Measurements from ENCODE around the gene POLR2L. TPM values are rescaled to one million over a fixed set of nuclear protein-coding genes. Genes with fewer than 3 reads are reported as not detected.
A peak's percentile ranks its signal among the peaks of the same experiment; 100 is the strongest.

POLR2L gene
- total RNA-seq, 2 experiments from 2014 or later, result 90.3 to 96.0 TPM

- POLR2A ChIA-PET, result no interaction called here
- DNase-seq, result no peak
- Mint-ChIP-seq H3K9me3 (no peaks in the 10 kb centered on the region), H3K4me1 (no peaks in the 10 kb centered on the region), H3K36me3 (ENCODE audit: low read depth) (no peaks in the 10 kb centered on the region), H3K27ac (no peak overlapping the region), H3K27me3 (no peaks in the 10 kb centered on the region), H3K4me3 (no peak overlapping the region)
- CTCF ChIA-PET, result no interaction called here
Measured at GRCh38 chr11:865462-866430, 23.4 kb upstream of the POLR2L start.

DNA sequence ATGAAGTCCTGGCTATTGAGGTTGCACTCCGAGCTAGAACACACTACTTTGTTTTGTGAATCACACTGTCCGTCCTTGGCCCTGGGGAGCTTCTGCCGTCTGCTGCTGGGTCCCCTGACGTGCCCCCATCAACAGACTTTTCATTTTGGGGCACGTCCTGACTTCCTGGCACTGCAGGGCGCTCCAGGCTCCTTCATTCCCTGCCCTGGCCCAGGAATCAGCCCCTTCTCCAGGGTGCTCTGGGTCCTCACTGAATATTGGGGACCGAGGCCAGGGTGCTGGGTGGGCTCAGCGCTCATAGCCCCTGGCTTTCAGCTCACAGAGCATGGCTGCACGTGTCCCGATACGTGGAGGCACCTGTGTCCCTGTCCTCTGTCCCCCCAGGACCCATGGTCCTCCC lies 22.6 kb upstream of the POLR2L start:
- DNase-seq, result no peak
- Mint-ChIP-seq H3K27ac (no peak overlapping the region), H3K9me3 (no peaks in the 10 kb centered on the region), H3K27me3 (no peaks in the 10 kb centered on the region), H3K36me3 (ENCODE audit: low read depth) (no peaks in the 10 kb centered on the region), H3K4me1 (no peaks in the 10 kb centered on the region), H3K4me3 (no peak overlapping the region)
- POLR2A ChIA-PET, result no interaction called here
- CTCF ChIA-PET, result no interaction called here

DNA sequence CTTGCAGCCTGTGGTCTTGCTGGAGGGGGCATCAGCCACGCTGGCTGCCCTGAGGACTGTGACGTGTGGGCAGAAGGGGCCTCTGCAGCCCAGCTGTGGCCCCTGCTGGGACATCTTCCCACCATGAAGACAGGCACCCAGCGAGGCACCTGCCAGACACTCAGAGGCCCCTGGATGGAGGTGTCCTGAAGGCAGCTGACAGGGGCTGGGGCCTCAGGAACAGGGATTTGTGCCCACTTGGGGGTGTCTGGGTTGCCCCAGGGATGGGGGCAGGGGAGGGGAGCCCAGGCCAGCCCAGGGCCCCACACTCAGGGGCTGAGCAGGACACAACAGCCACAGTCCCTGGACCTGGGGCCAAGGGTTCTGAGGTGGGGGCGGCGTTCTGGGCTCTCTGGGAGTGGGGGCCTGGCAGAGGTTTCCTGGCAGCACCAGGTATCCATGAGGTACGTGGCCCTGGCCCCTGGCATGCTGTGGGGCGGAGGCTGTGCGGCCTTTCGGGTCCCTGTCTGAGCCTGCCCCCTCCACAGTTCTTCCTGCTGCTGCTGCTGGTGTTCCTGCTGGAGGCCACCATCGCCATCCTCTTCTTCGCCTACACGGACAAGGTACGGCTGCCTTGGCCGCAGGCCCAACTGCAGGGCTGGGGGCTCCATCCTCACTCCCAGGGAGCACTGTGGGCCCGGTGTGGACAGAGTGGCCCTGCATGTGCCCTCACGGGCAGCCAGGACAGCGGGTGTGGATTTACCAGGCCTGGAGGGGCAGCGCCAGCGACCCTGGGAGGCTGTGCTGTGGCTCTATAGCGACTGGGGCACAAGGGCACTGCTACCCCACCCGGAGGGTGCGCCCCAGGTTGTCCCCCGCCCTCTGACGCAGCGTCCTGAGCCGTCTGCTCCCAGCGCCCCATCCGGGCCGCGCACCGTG lies 21.8 kb upstream of the POLR2L start:
- CTCF ChIA-PET, result no interaction called here
- H3K4me3 Mint-ChIP-seq, result no peak overlapping the region
- H3K27me3 Mint-ChIP-seq, result no peaks in the 10 kb centered on the region
- no peaks in the 10 kb centered on the region for H3K36me3 Mint-ChIP-seq (ENCODE audit: low read depth)
- no peaks in the 10 kb centered on the region for H3K9me3 Mint-ChIP-seq
- no peaks in the 10 kb centered on the region for H3K4me1 Mint-ChIP-seq
- no peak overlapping the region for H3K27ac Mint-ChIP-seq
- DNase-seq, result no peak
- POLR2A ChIA-PET, result no interaction called here

DNA sequence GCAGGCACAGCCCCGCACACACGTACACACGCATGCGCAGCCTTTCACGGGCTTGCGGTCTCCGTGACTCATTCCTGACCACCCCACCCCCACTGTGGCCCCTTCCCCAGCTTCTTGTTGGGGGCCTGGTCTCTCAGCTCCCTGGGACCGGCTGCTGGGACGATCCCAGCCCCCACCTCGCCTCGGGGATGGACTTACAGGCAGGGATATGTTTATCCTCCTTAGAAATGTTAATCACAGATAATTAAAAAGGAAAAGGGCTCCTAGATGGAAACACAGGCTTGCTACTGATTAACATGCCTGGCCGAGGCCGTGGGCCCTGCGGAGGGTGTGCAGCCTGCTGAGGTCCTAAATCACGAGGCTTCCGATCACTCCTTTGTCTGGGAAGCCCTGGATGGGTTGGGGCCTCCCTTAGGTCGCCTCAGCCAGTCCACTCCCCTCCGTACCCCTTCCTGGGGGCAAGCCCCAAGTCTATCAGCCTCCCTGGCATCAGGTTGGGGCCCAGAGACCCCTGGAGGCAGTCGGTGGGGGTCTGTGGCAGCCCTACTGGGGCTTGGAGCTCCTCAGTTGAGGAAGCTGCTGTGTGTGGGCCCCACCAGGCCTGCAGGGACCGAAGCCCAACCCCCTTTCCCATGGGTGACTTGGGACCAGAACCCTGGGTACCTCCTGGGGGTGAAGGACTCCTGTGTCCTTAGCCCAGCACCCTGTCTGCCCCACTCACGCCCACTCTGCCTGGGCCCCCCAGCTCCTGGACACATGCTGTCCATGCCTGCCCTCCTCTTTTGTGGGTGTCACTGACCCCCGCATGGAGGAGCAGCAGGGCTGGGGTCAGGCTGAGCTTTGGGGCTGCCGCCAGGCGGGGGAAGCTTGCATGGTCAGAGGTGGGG lies 20.9 kb upstream of the POLR2L start:
- CTCF ChIA-PET, result interaction anchor here (0.6 kb wide), 1 partner anchor 730 kb away, joined by 3 read pairs; no protein-coding TSS in a partner anchor
- Mint-ChIP-seq H3K4me3 (no peak overlapping the region), H3K9me3 (no peaks in the 10 kb centered on the region), H3K36me3 (ENCODE audit: low read depth) (no peaks in the 10 kb centered on the region), H3K27ac (no peak overlapping the region), H3K27me3 (no peaks in the 10 kb centered on the region), H3K4me1 (no peaks in the 10 kb centered on the region)
- DNase-seq, result no peak
- POLR2A ChIA-PET, result no interaction called here

GRCh38 chr11:862696-863022 lies 20.3 kb upstream of the POLR2L start:
- H3K9me3 Mint-ChIP-seq, result no peaks in the 10 kb centered on the region
- no peak overlapping the region for H3K4me3 Mint-ChIP-seq
- ChIA-PET CTCF (no interaction called here), POLR2A (no interaction called here)
- H3K36me3 Mint-ChIP-seq (ENCODE audit: low read depth), result no peaks in the 10 kb centered on the region
- H3K27me3 Mint-ChIP-seq, result no peaks in the 10 kb centered on the region
- H3K4me1 Mint-ChIP-seq, result no peaks in the 10 kb centered on the region
- no peak overlapping the region for H3K27ac Mint-ChIP-seq
- DNase-seq, result no peak

DNA sequence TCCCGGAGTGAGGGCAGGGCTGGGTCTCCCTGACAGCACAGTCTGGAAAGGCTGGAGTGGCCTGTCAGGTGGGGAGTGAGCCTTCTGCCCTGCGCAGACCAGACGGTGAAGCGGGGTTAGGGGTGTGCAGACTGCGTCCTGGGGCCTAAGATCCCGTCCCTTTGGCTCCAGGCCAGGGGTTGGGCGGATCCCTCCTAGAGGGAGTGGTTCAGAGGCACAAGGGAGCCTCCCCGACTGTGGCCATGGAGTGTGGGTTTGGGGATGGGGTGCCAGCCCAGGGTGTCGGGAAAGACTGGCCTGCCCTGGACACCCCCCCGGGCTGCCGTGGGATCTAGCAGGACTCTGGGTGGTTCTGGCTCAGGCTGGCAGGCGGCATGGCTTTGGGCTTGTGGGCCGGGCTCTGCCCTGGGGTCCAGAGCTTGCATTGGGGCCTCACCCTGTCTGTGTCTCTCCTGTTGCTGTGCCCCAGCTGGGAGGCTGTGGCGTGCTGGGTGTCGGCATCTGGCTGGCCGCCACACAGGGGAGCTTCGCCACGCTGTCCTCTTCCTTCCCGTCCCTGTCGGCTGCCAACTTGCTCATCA lies 19.8 kb upstream of the POLR2L start:
- Mint-ChIP-seq H3K4me3 (no peak overlapping the region), H3K36me3 (ENCODE audit: low read depth) (no peaks in the 10 kb centered on the region), H3K27ac (no peak overlapping the region), H3K27me3 (no peaks in the 10 kb centered on the region), H3K4me1 (no peaks in the 10 kb centered on the region), H3K9me3 (no peaks in the 10 kb centered on the region)
- ChIA-PET CTCF (no interaction called here), POLR2A (no interaction called here)
- no peak for DNase-seq

GRCh38 chr11:861105-861479 lies 18.8 kb upstream of the POLR2L start:
- ChIA-PET CTCF (no interaction called here), POLR2A (no interaction called here)
- no peak for DNase-seq
- Mint-ChIP-seq H3K9me3 (no peaks in the 10 kb centered on the region), H3K4me3 (no peak overlapping the region), H3K4me1 (no peaks in the 10 kb centered on the region), H3K27me3 (no peaks in the 10 kb centered on the region), H3K27ac (no peak overlapping the region), H3K36me3 (ENCODE audit: low read depth) (no peaks in the 10 kb centered on the region)

- peak overlapping the region; percentile 5 for H3K27ac Mint-ChIP-seq
- H3K36me3 Mint-ChIP-seq (ENCODE audit: low read depth), result no peaks in the 10 kb centered on the region
- ChIA-PET CTCF (interaction anchor here (1.0 kb wide), 1 partner anchor 69 kb away, joined by 3 read pairs; no protein-coding TSS in a partner anchor), POLR2A (no interaction called here)
- no peak overlapping the region for H3K4me3 Mint-ChIP-seq
- DNase-seq, result no peak
- H3K27me3 Mint-ChIP-seq, result no peaks in the 10 kb centered on the region
- no peaks in the 10 kb centered on the region for H3K9me3 Mint-ChIP-seq
- no peaks in the 10 kb centered on the region for H3K4me1 Mint-ChIP-seq
Measured at GRCh38 chr11:860234-861104, 18.1 kb upstream of the POLR2L start.

DNA sequence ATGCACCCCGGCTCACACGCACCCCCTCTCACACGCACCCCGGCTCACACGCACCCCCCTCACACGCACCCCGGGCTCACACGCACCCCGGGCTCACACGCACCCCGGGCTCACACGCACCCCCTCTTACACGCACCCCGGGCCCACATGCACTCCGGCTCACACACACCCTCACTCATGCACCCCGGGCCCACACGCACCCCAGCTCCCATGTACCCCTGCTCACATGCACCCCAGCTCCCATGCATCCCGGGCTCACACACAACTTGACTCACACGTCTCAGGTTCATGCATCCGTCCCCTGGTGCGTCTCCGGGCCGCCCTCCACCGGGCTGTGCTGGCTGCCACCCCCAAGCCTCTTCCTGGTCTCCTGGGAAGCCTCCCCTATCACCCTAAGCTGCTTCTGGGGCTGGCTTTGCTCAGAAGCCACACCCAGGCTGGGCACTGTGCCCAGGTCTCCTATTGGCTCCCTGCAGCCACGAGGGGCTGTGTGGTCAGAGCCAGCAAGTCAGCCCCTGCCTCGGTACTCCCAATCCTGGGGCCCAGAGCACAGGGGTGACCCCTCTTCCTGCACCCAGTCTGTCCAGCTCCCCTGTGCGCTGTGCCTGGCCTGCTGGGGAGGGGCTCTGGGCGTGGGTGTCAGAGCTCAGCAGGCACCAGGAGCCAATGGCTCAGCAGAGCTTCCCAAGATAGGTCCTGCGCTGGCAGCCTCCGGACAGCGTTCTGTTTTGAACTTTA lies 17.2 kb upstream of the POLR2L start:
- no peaks in the 10 kb centered on the region for H3K36me3 Mint-ChIP-seq (ENCODE audit: low read depth)
- ChIA-PET POLR2A (no interaction called here), CTCF (interaction anchor here (1.0 to 1.2 kb wide), 2 partner anchors 13 to 70 kb away, joined by 3 read pairs; no protein-coding TSS in a partner anchor)
- no peak overlapping the region for H3K27ac Mint-ChIP-seq
- no peaks in the 10 kb centered on the region for H3K4me1 Mint-ChIP-seq
- H3K9me3 Mint-ChIP-seq, result no peaks in the 10 kb centered on the region
- no peak for DNase-seq
- no peaks in the 10 kb centered on the region for H3K27me3 Mint-ChIP-seq
- no peak overlapping the region for H3K4me3 Mint-ChIP-seq

- no peaks in the 10 kb centered on the region for H3K27me3 Mint-ChIP-seq
- no peaks in the 10 kb centered on the region for H3K9me3 Mint-ChIP-seq
- no peak overlapping the region for H3K4me3 Mint-ChIP-seq
- H3K27ac Mint-ChIP-seq, result no peak overlapping the region
- no peak for DNase-seq
- CTCF ChIA-PET, result interaction anchor here (0.9 to 1.2 kb wide), 2 partner anchors 10 to 13 kb away, joined by 3 read pairs; no protein-coding TSS in a partner anchor
- POLR2A ChIA-PET, result no interaction called here
- H3K4me1 Mint-ChIP-seq, result no peaks in the 10 kb centered on the region
- no peaks in the 10 kb centered on the region for H3K36me3 Mint-ChIP-seq (ENCODE audit: low read depth)
Measured at GRCh38 chr11:858762-859339, 16.5 kb upstream of the POLR2L start.

All from activated CD4-positive, alpha-beta T cell treated with anti-CD3 and anti-CD28 coated beads, Interleukin-2, amount 10 ng/mL, durations not matched to agents 7 days and 5 days (primary cell).